Chondrocyte (in vitro differentiated cells): ENCODE measurements around the gene SMARCD1. TPM values are rescaled to one million over a fixed set of nuclear protein-coding genes. Genes with fewer than 3 reads are reported as not detected.

ENCODE experiments used
- DNase-seq: peaks from one replicate; pipeline ENCODE4 v3.0.0; 2021; ENCODE audit warnings: mixed read lengths, low spot score
- H3K27ac Mint-ChIP-seq: one replicate; pipeline ENCODE4 v1.8.0; 2021; ENCODE audit warnings: mild to moderate bottlenecking, moderate library complexity, mixed read lengths; ENCODE audit not compliant: unreplicated experiment
- H3K27me3 Mint-ChIP-seq: 2 replicates; pipeline ENCODE4 v1.8.0; 2021; ENCODE audit warnings: low read depth, mixed read lengths
- H3K36me3 Mint-ChIP-seq: 2 replicates; pipeline ENCODE4 v1.8.0; 2021; ENCODE audit warnings: low read depth, mixed read lengths
- H3K4me1 Mint-ChIP-seq: 2 replicates; pipeline ENCODE4 v1.8.0; 2021; ENCODE audit warnings: low read depth, mild to moderate bottlenecking, mixed read lengths
- H3K4me3 Mint-ChIP-seq: one replicate; pipeline ENCODE4 v1.8.0; 2021; ENCODE audit warnings: mild to moderate bottlenecking, moderate library complexity, mixed read lengths; ENCODE audit not compliant: unreplicated experiment
- H3K9me3 Mint-ChIP-seq: 2 replicates; pipeline ENCODE4 v1.8.0; 2021; ENCODE audit warnings: low read depth, mixed read lengths
- total RNA-seq: library from RNA; stranded (reverse); gene quantifications from 3 replicates; pipeline ENCODE4 v1.2.1, GENCODE V29; 2021
- TF ChIP-seq, protein P1 (sequence below): fragments of 200-600 bp; sonication (generic); IDR thresholded peaks from 2 replicates; pipeline ENCODE4 v1.5.0; 2021; ENCODE audit warnings: antibody characterized with exemption, mild to moderate bottlenecking, moderate library complexity

The SMARCD1 gene
- total RNA-seq, 1 donor from 2014 or later, result 55.7 TPM

DNA sequence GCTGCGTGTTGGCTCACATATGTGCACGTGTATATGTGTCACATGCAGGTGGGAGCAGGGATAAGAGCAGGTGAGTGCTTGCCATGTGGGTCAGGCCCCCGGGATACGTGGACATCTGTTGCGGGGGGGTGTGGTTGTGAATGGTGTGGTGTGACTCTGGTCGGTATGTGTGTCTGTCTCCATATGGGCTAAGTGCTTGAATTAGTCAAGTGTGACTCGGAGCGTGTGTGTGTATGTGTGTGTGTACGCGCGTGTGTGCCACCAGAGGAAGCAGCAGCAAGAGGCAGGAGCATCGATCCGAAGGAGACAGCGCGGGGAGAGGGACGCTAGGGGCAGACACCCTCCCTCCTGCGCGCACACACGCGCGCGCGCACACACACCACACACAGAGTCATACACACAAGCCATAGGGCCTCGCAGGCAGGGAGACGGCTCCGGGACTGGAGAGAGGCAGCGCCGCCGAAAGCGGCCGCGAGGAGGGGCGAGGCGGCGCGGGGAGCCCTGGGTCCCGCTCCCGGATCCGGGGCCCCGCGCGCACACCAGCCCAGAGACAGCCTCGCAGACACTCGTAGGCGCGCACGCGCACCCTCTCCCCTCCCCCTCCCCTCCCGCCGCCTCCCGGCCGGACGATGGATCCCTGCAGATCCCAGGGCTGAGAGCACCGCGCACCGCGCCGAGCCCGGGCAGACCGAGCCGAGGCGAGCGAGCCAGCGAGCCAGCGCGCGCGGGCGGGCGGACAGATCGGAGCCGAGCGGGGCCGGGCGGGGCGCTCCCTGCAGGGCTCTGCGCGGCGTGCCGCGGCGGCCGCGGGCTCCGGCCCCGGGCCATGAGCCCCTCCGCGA is 27.9 kb upstream of the SMARCD1 start, which contains the start of gene ASIC1:
TSS of gene ASIC1 (plus strand) at position 597 of the 842 bp plus-strand sequence. CDS start 1,171 bp downstream, outside the sequence.
- Mint-ChIP-seq H3K4me3 (peak within 1 kb of the TSS; percentile 86), H3K9me3 (no peaks in the 10 kb centered on the region), H3K4me1 (peaks cover 14% of the 10 kb centered on the region), H3K36me3 (peaks cover 1% of the 10 kb centered on the region), H3K27me3 (peaks cover 22% of the 10 kb centered on the region), H3K27ac (peak within 1 kb of the TSS; percentile 85)
- TF ChIP-seq, protein P1, sequence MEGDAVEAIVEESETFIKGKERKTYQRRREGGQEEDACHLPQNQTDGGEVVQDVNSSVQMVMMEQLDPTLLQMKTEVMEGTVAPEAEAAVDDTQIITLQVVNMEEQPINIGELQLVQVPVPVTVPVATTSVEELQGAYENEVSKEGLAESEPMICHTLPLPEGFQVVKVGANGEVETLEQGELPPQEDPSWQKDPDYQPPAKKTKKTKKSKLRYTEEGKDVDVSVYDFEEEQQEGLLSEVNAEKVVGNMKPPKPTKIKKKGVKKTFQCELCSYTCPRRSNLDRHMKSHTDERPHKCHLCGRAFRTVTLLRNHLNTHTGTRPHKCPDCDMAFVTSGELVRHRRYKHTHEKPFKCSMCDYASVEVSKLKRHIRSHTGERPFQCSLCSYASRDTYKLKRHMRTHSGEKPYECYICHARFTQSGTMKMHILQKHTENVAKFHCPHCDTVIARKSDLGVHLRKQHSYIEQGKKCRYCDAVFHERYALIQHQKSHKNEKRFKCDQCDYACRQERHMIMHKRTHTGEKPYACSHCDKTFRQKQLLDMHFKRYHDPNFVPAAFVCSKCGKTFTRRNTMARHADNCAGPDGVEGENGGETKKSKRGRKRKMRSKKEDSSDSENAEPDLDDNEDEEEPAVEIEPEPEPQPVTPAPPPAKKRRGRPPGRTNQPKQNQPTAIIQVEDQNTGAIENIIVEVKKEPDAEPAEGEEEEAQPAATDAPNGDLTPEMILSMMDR, result peak; percentile 54
- DNase-seq, result peak; percentile 85

DNA sequence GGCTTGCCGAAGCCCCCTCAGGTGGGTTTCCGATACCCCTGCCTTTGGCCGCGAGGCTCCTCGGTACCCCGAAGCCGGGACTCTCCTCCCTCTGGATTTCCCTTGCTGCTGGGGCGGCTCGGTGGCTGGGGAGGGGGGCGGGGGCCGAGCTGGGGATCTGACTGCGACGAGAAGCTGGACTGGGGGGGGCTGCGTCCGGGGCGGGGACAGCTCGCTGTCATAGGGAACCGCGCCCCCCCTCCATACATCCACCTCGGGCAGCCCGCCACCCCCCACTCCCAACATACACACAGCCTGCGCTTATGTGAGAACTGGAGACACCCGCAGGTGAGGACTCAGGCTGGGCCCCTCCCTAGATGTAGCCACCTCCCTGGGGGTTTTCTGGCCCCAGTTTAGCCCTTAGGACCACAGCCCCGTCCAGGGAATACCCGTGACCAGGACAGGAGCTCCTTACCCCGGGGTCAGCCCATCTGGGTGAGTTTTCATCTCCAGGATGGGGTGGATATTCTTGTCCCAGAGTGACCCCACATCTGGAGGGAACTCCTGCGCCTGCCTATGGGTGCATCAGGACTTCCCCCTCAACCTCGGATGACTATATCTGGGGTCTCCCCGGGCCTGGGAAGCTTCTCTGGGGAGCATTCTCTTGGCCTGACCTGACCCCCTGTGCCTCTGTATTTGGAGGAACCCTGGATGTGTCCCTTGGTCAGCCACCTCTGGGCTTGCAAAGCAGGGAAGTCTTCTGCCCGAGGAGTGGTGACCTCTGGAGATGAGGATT is 27.1 kb upstream of the SMARCD1 start:
- Mint-ChIP-seq H3K4me1 (peaks cover 14% of the 10 kb centered on the region), H3K9me3 (no peaks in the 10 kb centered on the region), H3K27ac (no peak overlapping the region), H3K27me3 (peaks cover 14% of the 10 kb centered on the region), H3K4me3 (peak overlapping the region; percentile 55), H3K36me3 (peaks cover 1% of the 10 kb centered on the region)
- peak; percentile 70 for DNase-seq
- TF ChIP-seq, protein P1, result no peak

DNA sequence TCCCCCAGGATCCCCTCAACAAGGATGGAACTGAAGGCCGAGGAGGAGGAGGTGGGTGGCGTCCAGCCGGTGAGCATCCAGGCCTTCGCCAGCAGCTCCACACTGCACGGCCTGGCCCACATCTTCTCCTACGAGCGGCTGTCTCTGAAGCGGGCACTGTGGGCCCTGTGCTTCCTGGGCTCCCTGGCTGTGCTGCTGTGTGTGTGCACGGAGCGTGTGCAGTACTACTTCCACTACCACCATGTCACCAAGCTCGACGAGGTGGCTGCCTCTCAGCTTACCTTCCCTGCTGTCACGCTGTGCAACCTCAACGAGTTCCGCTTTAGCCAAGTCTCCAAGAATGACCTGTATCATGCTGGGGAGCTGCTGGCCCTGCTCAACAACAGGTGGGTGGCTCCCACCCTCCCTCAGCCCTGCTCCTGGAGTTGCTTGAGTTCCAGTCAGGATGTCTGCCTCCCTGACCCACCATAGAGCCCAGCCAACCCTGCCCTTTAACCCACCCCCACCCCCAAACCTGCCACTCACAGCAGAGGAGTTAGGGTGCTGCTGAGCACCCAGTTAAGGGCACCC is 26.3 kb upstream of the SMARCD1 start:
- no peak overlapping the region for H3K27ac Mint-ChIP-seq
- H3K9me3 Mint-ChIP-seq, result no peaks in the 10 kb centered on the region
- peaks cover 11% of the 10 kb centered on the region for H3K27me3 Mint-ChIP-seq
- peak overlapping the region; percentile 28 for H3K4me3 Mint-ChIP-seq
- H3K36me3 Mint-ChIP-seq, result peaks cover 1% of the 10 kb centered on the region
- peak; percentile 77 for DNase-seq
- TF ChIP-seq, protein P1, result no peak
- peaks cover 14% of the 10 kb centered on the region for H3K4me1 Mint-ChIP-seq

DNA sequence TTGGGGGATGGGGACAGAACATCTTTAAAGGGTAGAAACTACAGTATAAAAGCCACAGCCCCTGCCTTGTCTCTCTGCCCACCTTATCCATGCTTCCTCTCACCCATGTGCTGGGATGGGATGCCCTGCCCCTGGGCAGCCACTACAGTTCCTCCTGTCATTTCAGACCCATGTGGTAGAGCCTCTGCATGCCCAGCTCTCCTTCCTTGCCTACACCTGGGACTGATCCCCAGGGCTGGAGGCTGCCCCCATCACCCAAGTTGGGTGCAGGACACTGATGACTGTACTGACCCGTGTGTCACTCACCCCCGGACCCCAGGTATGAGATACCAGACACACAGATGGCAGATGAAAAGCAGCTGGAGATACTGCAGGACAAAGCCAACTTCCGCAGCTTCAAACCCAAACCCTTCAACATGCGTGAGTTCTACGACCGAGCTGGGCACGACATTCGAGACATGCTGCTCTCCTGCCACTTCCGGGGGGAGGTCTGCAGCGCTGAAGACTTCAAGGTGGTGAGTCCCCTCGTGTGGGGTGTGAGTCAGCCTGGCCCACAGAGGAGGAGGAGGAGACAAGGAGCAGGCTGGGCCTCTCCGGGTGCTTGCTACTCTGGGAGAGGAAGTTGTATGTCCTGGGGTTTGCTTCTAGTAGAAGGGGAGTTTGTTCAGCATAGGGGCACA is 25.6 kb upstream of the SMARCD1 start:
- Mint-ChIP-seq H3K4me1 (peaks cover 18% of the 10 kb centered on the region), H3K27me3 (peaks cover 10% of the 10 kb centered on the region), H3K36me3 (peaks cover 1% of the 10 kb centered on the region), H3K27ac (no peak overlapping the region), H3K4me3 (no peak overlapping the region), H3K9me3 (no peaks in the 10 kb centered on the region)
- no peak for DNase-seq
- TF ChIP-seq, protein P1, result no peak
